HG02973 (cell line): Measurements from ENCODE around the gene GRAMD2B.

Source experiments
- ATAC-seq: cut with Tn5 transposase; IDR thresholded peaks from one replicate; pipeline ENCODE4 v1.9.1; 2021; ENCODE audit warnings: moderate library complexity; ENCODE audit not compliant: unreplicated experiment

GRAMD2B gene

DNA sequence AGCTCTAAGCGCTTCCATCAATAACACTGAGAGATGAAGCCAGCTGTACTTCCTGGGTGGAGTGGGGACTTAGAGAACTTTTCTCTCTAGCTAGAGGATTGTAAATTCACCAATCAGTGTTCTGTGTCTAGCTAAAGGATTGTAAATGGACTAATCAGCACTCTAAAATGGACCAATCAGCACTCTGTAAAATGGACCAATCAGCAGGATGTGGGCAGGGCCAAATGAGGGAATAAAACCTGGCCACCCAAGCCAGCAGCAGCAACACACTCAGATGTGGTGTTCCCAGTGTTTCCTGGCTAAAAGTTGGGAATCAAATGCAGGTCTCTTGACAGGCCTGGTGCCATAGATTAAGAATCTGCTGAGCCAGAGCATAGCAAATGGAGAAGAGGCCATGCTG is 111.3 kb downstream of the GRAMD2B start:
- no peak for ATAC-seq

DNA sequence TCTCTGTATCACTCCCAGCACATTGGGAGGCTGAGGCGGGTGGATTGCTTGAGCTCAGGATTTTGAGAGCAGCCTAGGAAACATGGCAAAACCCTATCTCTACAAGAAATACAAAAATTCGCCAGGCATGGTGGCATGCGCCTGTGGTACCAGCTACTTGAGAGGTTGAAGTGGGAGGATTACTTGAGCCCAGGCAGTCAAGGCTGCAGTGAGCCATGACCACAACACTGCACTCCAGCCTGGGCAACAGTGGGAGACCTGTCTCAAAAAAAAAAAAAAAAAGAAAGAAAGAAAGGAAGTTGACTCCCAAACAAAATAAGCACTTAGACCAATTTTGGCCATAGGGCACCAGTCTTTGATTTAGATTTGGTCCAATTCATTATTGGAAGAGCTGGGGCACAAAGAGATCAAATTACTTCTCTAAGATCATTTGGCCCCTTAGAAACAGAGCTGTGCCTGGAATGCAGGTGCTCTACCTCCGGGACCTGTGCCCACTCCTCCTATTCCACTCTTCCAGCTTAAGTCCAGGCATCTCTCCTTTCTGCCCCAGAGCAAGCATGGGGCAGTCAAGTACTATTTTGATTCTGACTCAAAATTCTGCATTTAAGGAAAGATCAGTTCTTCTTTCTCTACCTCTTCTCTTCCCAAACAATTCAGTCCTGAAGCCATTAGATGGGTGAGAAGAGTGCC is 112.8 kb downstream of the GRAMD2B start:
- no peak for ATAC-seq

DNA sequence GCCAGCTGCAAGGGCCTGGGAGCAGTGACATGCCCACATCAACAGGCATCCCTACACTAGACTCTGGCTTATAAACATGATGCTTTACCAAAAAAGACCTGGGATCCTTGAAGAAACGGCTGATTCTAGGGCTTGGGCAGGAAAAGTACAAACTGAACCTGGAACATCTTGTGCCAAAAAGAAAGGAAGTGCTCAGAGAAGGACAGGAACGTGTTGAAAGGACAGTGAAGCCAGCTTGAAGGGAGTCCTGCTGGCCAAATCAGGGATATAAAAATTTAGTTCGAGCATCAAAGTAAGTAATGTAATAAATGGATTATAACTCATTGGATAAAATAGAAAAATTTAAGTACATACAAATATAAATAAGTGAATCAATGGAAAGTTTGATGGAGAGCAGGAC is 113.7 kb downstream of the GRAMD2B start:
- ATAC-seq, result no peak

DNA sequence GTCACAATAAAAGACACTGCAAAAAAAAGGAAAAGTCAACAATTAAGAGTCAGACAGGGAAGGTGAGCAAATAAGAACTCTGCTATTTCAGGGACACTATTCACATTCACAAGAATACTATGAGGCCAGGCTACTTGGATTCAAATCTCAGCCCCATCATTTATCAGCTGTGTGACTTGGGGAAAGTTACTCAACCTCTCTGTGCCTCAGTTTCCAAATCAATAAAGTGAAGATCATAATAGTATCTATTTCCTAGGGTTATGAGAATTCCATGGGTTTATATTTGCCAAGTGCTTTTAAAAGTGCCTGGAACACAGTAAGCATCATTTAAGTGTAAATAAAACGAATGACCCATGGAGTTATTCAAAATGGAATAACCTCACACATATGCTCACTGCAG is 115.4 kb downstream of the GRAMD2B start:
- no peak for ATAC-seq

DNA sequence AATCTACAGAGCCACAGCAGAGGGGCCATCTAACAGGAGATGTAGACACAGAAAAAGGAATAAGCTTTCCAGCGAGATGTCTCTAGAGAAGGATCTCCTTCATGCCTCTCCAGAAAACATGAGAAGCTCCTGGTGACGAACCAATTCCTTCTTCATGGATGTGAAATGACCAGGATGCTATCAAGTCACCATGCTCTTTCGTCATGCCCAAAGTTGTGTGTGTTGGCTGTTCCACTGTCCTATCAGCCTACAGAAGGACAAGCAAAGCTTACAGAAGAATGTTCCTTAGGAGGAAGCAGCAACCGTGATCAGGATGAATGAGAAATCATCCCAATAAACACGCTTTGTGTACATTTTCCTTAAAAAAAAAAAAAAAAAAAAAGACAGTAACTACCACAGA is 117.4 kb downstream of the GRAMD2B start:
- ATAC-seq, result no peak

DNA sequence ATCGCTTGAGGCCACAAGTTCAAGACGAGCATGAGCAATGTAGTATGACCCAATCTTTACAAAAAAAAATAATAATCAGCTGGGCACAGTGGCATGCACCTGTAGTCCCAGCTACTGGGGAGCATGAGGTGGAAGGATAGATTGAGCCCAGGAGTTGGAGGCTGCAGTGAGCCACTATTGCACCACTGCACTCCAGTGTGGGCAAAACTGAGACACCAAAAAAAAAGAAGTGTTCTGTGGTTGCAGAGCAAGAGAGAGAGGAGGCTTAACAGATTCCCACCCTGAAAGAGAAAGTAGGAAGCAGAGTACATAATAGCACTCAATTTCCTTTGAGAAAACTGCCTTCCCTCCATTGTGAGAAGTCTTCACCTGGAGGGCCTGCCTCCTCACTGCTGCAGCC is 119.2 kb downstream of the GRAMD2B start:
- ATAC-seq, result no peak

DNA sequence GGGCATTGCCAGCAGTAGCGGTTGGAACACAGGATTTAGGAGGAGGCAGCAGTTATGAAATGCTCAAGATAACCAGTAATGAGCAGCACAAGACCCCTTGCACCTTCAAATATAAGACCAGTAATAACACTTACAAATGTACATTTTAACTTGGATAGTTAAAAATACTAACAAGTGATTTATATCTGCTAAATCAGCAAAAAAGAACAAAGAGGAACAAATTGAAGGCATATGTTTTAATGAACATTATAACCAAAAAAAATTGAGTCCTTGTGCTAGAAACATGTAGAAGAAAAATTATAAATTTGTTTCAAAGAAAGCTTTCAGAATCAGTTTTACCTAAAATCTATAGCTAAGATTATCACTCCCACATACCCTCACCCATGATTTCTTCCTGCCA is 119.8 kb downstream of the GRAMD2B start:
- no peak for ATAC-seq

DNA sequence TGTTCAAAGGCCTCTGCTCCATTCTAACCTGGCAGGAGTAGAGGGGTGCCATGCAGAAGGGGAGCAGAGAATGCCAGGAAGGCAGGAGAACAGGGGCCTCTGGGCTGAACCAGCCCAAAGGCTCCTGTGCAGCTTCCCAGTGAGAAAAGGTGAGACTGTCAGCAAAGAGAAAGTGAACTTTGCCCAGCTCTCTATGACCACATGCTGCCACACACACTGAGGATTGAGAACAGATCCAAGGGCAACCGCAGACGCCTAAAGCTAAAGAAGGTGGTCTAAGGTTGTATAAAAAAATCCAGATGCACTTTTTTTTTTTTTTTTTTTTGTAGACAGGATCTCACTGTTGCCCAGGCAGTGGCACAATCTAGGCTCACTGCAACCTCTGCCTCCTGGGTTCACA is 120.5 kb downstream of the GRAMD2B start:
- ATAC-seq, result no peak
